MCF 10A (cell line): ENCODE data around the gene DOC2B. TPM values are rescaled to one million over a fixed set of nuclear protein-coding genes. Genes with fewer than 3 reads are reported as not detected.
"Not testable (repeated sequence)": the region's sequence is repeated elsewhere in the genome, so short reads cannot be mapped to it uniquely, and the experiment has no call there.

Source experiments
- BruUV-seq: library from RNA; stranded (reverse); fragments of 400-500 nt; replicated peaks from 2 replicates; lab custom pipeline; 2021; lab: Mats Ljungman, UMichigan
- CTCF ChIA-PET: fragments of 300-600 bp; sonication (Branson Sonifier 250); formaldehyde crosslinking; extraction: SDS; loops from one replicate; lab custom pipeline; 2021; ENCODE audit warnings: antibody characterized with exemption, inconsistent platforms; lab: Yijun Ruan, JAX
- POLR2A ChIA-PET: fragments of 300-600, 350-650 bp; sonication (Branson Sonifier 250); formaldehyde crosslinking; extraction: SDS; loops from one replicate; lab custom pipeline; 2020; ENCODE audit warnings: antibody characterized with exemption, inconsistent platforms; lab: Yijun Ruan, JAX
- DNase-seq: peaks from one replicate; pipeline ENCODE4 v3.0.0-alpha.2; 2018; ENCODE audit not compliant: unreplicated experiment
- H3K27ac Mint-ChIP-seq: one replicate; pipeline ENCODE4 v1.8.0; 2022; ENCODE audit warnings: mild to moderate bottlenecking, low read depth, mixed read lengths; ENCODE audit not compliant: unreplicated experiment
- H3K27me3 Mint-ChIP-seq: one replicate; pipeline ENCODE4 v1.8.0; 2022; ENCODE audit warnings: mixed read lengths; ENCODE audit not compliant: insufficient read depth, unreplicated experiment
- H3K36me3 Mint-ChIP-seq: one replicate; pipeline ENCODE4 v1.8.0; 2022; ENCODE audit warnings: mild to moderate bottlenecking, moderate library complexity, mixed read lengths; ENCODE audit not compliant: insufficient read depth, unreplicated experiment
- H3K4me1 Mint-ChIP-seq: one replicate; pipeline ENCODE4 v1.8.0; 2022; ENCODE audit warnings: mixed read lengths; ENCODE audit not compliant: insufficient read depth, unreplicated experiment
- H3K4me3 Mint-ChIP-seq: one replicate; pipeline ENCODE4 v1.8.0; 2022; ENCODE audit warnings: mild to moderate bottlenecking, moderate library complexity, mixed read lengths; ENCODE audit not compliant: unreplicated experiment
- H3K9me3 Mint-ChIP-seq: one replicate; pipeline ENCODE4 v1.8.0; 2022; ENCODE audit warnings: mixed read lengths; ENCODE audit not compliant: unreplicated experiment
- intact Hi-C: fragments of 100-400 bp; cut with micrococcal nuclease; formaldehyde crosslinking; loops from 2 replicates; pipeline ENCODE4 v1.14.1; 2022
- total RNA-seq: library from RNA; stranded (reverse); gene quantifications from 2 replicates; pipeline ENCODE4 v1.2.3, GENCODE V29; 2022
- TF ChIP-seq, protein P1 (sequence below): fragments of 200-600 bp; IDR thresholded peaks from one replicate; pipeline ENCODE4 v1.8.0; 2022; ENCODE audit warnings: antibody characterized with exemption, mild to moderate bottlenecking; ENCODE audit not compliant: unreplicated experiment

DOC2B gene
- total RNA-seq, 1 experiment from 2014 or later: not detected

DNA sequence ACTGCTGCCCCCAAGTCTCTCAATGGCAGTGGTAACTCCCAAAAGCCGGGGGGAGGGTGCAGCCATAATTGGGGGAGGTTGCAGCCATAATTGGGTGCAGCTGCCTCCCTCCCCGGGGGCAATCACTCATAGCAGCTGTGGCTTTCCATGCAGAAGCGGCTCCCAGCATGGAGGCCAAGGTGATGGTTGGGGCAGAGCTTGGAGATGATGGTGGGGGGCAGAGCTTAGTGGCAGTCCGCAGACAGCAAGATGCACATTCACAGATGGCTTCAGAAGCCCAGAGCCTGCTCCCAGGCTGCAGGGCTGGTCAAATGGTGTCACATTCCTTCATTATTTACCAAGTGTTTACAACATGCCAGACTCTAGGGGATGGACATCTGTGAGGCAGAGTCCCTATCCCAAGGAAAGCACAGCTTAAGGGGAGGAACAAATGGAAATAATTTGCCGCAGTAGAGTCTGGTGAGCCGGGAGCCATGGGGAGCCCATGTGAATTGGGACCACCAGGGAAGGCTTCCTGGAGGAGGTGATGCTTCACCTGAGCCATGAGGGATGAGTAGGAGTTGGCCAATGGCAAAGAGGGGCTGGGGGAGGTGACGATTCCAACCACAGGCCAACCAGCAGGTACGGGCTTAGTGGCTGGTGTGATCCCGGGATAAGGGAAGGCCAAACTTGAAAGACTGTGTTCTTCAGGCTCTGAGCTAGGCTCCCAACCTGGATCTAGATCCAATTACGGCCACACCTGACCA is 8.1 kb downstream of the DOC2B start:
- BruUV-seq: no TSS peak
- ChIA-PET CTCF (no interaction called here), POLR2A (interaction anchor here (0.7 kb wide), 1 partner anchor 10 kb away, joined by 3 read pairs; no protein-coding TSS in a partner anchor)
- no peak for DNase-seq
- TF ChIP-seq, protein P1, sequence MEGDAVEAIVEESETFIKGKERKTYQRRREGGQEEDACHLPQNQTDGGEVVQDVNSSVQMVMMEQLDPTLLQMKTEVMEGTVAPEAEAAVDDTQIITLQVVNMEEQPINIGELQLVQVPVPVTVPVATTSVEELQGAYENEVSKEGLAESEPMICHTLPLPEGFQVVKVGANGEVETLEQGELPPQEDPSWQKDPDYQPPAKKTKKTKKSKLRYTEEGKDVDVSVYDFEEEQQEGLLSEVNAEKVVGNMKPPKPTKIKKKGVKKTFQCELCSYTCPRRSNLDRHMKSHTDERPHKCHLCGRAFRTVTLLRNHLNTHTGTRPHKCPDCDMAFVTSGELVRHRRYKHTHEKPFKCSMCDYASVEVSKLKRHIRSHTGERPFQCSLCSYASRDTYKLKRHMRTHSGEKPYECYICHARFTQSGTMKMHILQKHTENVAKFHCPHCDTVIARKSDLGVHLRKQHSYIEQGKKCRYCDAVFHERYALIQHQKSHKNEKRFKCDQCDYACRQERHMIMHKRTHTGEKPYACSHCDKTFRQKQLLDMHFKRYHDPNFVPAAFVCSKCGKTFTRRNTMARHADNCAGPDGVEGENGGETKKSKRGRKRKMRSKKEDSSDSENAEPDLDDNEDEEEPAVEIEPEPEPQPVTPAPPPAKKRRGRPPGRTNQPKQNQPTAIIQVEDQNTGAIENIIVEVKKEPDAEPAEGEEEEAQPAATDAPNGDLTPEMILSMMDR: no peak
- Mint-ChIP-seq H3K27me3 (no peaks in the 10 kb centered on the region), H3K4me3 (no peak overlapping the region), H3K27ac (no peak overlapping the region), H3K4me1 (no peaks in the 10 kb centered on the region), H3K9me3 (no peaks in the 10 kb centered on the region), H3K36me3 (no peaks in the 10 kb centered on the region)
- intact Hi-C loops: no loop called here

DNA sequence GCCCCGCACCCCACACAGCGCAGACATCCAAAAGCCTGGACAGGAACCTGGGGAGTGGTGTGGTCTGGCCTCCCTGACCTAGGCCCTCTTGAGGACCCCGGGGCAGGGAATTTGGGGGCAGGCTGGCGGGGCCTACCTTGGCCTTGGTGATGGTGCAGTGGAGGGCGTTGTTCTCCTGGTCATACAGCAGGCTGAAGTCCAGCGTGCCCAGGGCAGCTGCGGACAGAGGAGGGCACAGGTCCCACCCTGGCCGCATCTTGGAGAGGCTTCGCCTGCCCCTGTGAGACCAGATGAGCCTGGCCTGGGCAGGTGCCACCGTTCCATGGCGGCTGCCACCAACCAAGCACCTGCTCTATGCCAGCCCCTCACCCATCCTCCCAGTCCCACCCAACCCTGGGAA is 9.0 kb downstream of the DOC2B start:
- Mint-ChIP-seq H3K9me3 (no peaks in the 10 kb centered on the region), H3K4me3 (no peak overlapping the region), H3K27me3 (no peaks in the 10 kb centered on the region), H3K4me1 (no peaks in the 10 kb centered on the region), H3K27ac (no peak overlapping the region), H3K36me3 (no peaks in the 10 kb centered on the region)
- TF ChIP-seq, protein P1: no peak
- ChIA-PET CTCF (no interaction called here), POLR2A (no interaction called here)
- no peak for DNase-seq
- no TSS peak for BruUV-seq
- intact Hi-C loops: no loop called here

DNA sequence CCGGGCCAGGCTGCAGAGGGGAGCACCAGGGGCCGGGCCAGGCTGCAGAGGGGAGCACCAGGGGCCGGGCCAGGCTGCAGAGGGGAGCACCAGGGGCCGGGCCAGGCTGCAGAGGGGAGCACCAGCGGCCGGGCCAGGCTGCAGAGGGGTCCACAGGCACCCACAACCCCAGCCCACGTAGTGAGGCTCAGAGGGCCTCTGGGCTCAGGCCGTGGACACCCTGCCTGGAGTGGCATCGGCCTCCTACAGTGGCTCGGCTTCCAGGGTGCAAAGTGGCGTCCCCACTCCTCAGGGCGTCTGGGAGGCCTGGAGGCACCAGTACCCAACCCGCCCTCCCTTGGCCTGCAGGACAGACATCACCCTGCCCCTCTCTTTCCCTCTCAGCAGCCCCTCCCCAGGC is 9.6 kb downstream of the DOC2B start:
- Mint-ChIP-seq H3K36me3 (no peaks in the 10 kb centered on the region), H3K27me3 (no peaks in the 10 kb centered on the region), H3K4me1 (no peaks in the 10 kb centered on the region), H3K4me3 (no peak overlapping the region), H3K9me3 (no peaks in the 10 kb centered on the region), H3K27ac (no peak overlapping the region)
- ChIA-PET CTCF (no interaction called here), POLR2A (no interaction called here)
- TF ChIP-seq, protein P1: no peak
- intact Hi-C loops: no loop called here
- BruUV-seq: no TSS peak
- DNase-seq: no peak

DNA sequence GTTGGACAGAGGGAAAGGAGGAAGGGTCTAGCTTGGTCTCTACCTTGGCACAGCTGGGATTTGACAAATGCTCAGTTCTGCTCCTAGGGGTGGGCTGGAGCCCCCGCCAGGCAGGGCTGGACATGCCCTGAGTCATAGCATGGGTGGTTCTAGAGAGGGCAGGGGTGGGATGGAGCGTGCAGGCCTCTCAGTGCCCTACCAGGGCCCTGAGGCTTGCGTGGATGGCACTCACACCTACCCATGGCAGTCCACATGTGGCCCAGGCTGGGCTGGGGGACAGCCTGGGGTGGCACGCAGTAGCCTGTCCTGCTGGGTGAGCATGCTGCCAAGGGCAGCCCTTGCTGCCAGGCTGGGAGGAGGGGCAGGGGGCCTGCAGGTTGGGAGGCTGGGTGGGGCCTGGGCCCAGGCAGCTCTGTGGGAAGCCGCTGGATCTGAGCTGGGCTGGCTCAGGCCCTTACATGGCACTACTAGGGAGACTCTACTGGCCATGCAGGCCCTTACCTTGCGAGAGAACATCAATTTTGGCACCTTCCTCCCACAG is 11.2 kb downstream of the DOC2B start:
- intact Hi-C loops: no loop called here
- Mint-ChIP-seq H3K9me3 (no peaks in the 10 kb centered on the region), H3K27me3 (no peaks in the 10 kb centered on the region), H3K27ac (no peak overlapping the region), H3K36me3 (no peaks in the 10 kb centered on the region), H3K4me1 (no peaks in the 10 kb centered on the region), H3K4me3 (no peak overlapping the region)
- no peak for DNase-seq
- CTCF ChIA-PET: no interaction called here
- POLR2A ChIA-PET: no interaction called here
- BruUV-seq: no TSS peak
- TF ChIP-seq, protein P1: no peak

DNA sequence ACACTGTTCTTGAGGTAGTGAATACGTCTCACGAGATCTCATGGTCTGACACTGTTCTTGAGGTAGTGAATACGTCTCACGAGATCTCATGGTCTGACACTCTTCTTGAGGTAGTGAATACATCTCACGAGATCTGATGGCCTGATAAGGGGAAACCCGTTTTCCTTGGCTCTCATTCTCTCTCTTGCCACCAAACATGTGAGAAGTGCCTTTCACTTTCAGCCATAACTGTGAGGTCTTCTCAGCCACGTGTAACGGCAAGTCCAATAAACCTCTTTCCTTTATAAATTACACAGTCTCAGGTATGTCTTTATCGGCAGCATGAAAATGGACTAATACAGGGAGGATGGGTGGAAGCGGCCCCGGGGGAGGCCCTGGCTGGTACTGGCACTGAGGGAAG is 12.8 kb downstream of the DOC2B start:
- H3K27me3 Mint-ChIP-seq, H3K9me3 Mint-ChIP-seq, BruUV-seq, H3K4me3 Mint-ChIP-seq, DNase-seq, H3K4me1 Mint-ChIP-seq, H3K27ac Mint-ChIP-seq, H3K36me3 Mint-ChIP-seq, POLR2A ChIA-PET, intact Hi-C loops: not testable (repeated sequence)
- CTCF ChIA-PET: interaction anchor here (0.7 kb wide), 1 partner anchor 232 kb away, joined by 3 read pairs; no protein-coding TSS in a partner anchor
